Keratinocyte (primary cell): ENCODE measurements around the gene FBXO27. TPM values are rescaled to one million over a fixed set of nuclear protein-coding genes. Genes with fewer than 3 reads are reported as not detected.

Source experiments
- DNase-seq: peaks from one replicate; pipeline ENCODE4 v3.0.0-alpha.2; 2011; ENCODE audit warnings: low read depth, missing footprints, low spot score
- FAIRE-seq: peaks from 2 replicates; lab custom pipeline; 2011; peaks lifted over from hg19 to GRCh38; lab: Jason Lieb, UNC
- H2AFZ ChIP-seq: 2 replicates; pipeline ENCODE4 v1.6.0; 2012; ENCODE audit warnings: low read length, control low read depth, inconsistent platforms; ENCODE audit not compliant: control insufficient read depth
- H3K27ac ChIP-seq: 2 replicates; pipeline ENCODE4 v1.5.1; 2011; ENCODE audit warnings: low read length; ENCODE audit not compliant: control insufficient read depth, insufficient read depth
- H3K27me3 ChIP-seq: 3 replicates; pipeline ENCODE4 v1.6.0; 2011; ENCODE audit warnings: low read length; ENCODE audit not compliant: control insufficient read depth, insufficient read depth; ENCODE audit errors: extremely low read depth
- H3K36me3 ChIP-seq, 2 experiments: 2 replicates in 1 of 2; 3 replicates in 1 of 2; pipeline ENCODE4 v1.5.1; 2011; ENCODE audit warnings: low read length in 2 of 2, mild to moderate bottlenecking in 1 of 2; ENCODE audit not compliant: control insufficient read depth in 2 of 2, insufficient read depth in 2 of 2; ENCODE audit errors: extremely low read depth in 1 of 2
- H3K4me1 ChIP-seq: 3 replicates; pipeline ENCODE4 v1.5.1; 2011; ENCODE audit warnings: low read length; ENCODE audit not compliant: control insufficient read depth, insufficient read depth; ENCODE audit errors: extremely low read depth
- H3K4me2 ChIP-seq: 3 replicates; pipeline ENCODE4 v1.6.0; 2011; ENCODE audit warnings: low read depth, low read length; ENCODE audit not compliant: control insufficient read depth, insufficient read depth; ENCODE audit errors: extremely low read depth
- H3K4me3 ChIP-seq, 3 experiments: fragments of 200-600 bp in 1 of 3; sonication (generic) in 1 of 3; 2 replicates in 2 of 3; 3 replicates in 1 of 3; pipeline ENCODE4 v1.5.1; 2011 to 2016; ENCODE audit warnings: low read length in 3 of 3, mild to moderate bottlenecking in 3 of 3, control low read depth in 2 of 3, inconsistent platforms in 1 of 3, low read depth in 1 of 3, mixed read lengths in 1 of 3, mixed run types in 1 of 3, moderate library complexity in 1 of 3; ENCODE audit not compliant: control insufficient read depth in 2 of 3, insufficient read depth in 2 of 3; ENCODE audit errors: extremely low read depth in 1 of 3
- H3K79me2 ChIP-seq: 2 replicates; pipeline ENCODE4 v1.6.0; 2012; ENCODE audit warnings: low read length; ENCODE audit not compliant: control insufficient read depth, insufficient read depth
- H3K9ac ChIP-seq: 3 replicates; pipeline ENCODE4 v1.6.0; 2011; ENCODE audit warnings: low read length; ENCODE audit not compliant: control insufficient read depth, insufficient read depth; ENCODE audit errors: extremely low read depth
- H3K9me1 ChIP-seq: 3 replicates; pipeline ENCODE4 v1.6.0; 2011; ENCODE audit warnings: low read length; ENCODE audit not compliant: control insufficient read depth, insufficient read depth; ENCODE audit errors: extremely low read depth
- H3K9me3 ChIP-seq: 2 replicates; pipeline ENCODE4 v1.5.1; 2012; ENCODE audit warnings: low read depth, low read length; ENCODE audit not compliant: control insufficient read depth
- H4K20me1 ChIP-seq: 3 replicates; pipeline ENCODE4 v1.6.0; 2011; ENCODE audit warnings: low read length; ENCODE audit not compliant: control insufficient read depth, insufficient read depth; ENCODE audit errors: extremely low read depth
- EZH2 ChIP-seq: IDR thresholded peaks from one replicate; pipeline ENCODE4 v1.6.1; 2012; ENCODE audit warnings: inconsistent platforms, mild to moderate bottlenecking, low read length, moderate library complexity
- dilution Hi-C: fragments of 300-500 bp; cut with MboI; formaldehyde crosslinking; loops from one replicate; pipeline ENCODE4 v1.7.0; 2020; ENCODE audit warnings: low sequenced_read_pairs; ENCODE audit not compliant: extremely low pct_ligation_motif_present
- polyA plus RNA-seq, 5 experiments: library from polyadenylated mRNA; depleted of rRNA in 3 of 5; stranded (reverse) in 3 of 5; stranded (forward) in 1 of 5; unstranded in 1 of 5; fragments of >200 nt; gene quantifications; 1 replicate in 1 of 5; 2 replicates in 3 of 5; 3 replicates in 1 of 5; pipeline versions ENCODE4 v1.2.1 to v1.2.3, GENCODE V29; 2011 to 2012; ENCODE audit warnings: missing spikeins in 2 of 5, low read depth in 1 of 5, low replicate concordance in 1 of 5
- TF ChIP-seq, protein P1 (sequence below), 3 experiments: IDR thresholded peaks in 1 of 3; conservative IDR thresholded peaks in 1 of 3; optimal IDR thresholded peaks in 1 of 3; 2 replicates in 2 of 3; 3 replicates in 1 of 3; pipeline versions ENCODE3 to v1.5.1; 2011; ENCODE audit warnings: low read length in 3 of 3, mild to moderate bottlenecking in 3 of 3, moderate library complexity in 2 of 3, control low read depth in 1 of 3, inconsistent platforms in 1 of 3; ENCODE audit not compliant: insufficient read depth in 2 of 3; ENCODE audit errors: extremely low read depth in 1 of 3

Gene FBXO27
- polyA plus RNA-seq, 1 donor (not counting 4 experiments of a cell fraction or from before 2014, with no cell fraction given), result 4.4 TPM

DNA sequence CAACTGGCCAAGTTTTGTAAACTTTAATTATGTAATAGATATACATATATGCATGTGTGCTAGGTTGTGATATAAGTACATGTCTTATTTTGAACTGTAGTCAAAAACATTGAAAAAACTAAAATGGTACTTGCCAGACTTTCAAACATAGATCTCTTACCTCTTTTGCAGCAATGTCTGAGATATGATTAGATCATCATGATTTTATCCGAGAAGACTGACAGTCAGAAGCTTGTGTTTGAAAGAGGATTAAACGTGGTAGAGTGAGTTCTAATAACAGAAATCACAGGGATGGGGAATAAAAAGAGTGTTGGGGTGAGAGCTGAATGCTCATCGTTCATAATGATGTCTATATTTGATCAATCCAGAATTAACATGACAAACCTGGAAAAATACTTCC is 33.6 kb upstream of the FBXO27 start:
- FAIRE-seq (no peak), DNase-seq (no peak)
- Histone ChIP-seq H3K4me3 (no peak overlapping the region), H4K20me1 (no peaks in the 10 kb centered on the region), H3K36me3 (no peaks in the 10 kb centered on the region), H3K79me2 (no peaks in the 10 kb centered on the region), H3K4me2 (no peak overlapping the region), H3K27me3 (no peaks in the 10 kb centered on the region), H3K9me1 (no peaks in the 10 kb centered on the region), H3K4me1 (peaks cover 6% of the 10 kb centered on the region), H3K9me3 (no peaks in the 10 kb centered on the region), H2AFZ (no peak overlapping the region), H3K27ac (no peak overlapping the region), H3K9ac (no peak overlapping the region)
- TF ChIP-seq, protein P1, sequence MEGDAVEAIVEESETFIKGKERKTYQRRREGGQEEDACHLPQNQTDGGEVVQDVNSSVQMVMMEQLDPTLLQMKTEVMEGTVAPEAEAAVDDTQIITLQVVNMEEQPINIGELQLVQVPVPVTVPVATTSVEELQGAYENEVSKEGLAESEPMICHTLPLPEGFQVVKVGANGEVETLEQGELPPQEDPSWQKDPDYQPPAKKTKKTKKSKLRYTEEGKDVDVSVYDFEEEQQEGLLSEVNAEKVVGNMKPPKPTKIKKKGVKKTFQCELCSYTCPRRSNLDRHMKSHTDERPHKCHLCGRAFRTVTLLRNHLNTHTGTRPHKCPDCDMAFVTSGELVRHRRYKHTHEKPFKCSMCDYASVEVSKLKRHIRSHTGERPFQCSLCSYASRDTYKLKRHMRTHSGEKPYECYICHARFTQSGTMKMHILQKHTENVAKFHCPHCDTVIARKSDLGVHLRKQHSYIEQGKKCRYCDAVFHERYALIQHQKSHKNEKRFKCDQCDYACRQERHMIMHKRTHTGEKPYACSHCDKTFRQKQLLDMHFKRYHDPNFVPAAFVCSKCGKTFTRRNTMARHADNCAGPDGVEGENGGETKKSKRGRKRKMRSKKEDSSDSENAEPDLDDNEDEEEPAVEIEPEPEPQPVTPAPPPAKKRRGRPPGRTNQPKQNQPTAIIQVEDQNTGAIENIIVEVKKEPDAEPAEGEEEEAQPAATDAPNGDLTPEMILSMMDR (optimal IDR thresholded peaks at IDR 0.05 in 1 of 3, IDR thresholded peaks at IDR 0.05 in 1 of 3, conservative IDR thresholded peaks at IDR 0.05 in 1 of 3; ENCODE audit: extremely low read depth in 1 of 3, insufficient read depth in 2 of 3, low read length in 3 of 3), result no peak
- no peak for TF ChIP-seq EZH2
- dilution Hi-C loops, result no loop called here

DNA sequence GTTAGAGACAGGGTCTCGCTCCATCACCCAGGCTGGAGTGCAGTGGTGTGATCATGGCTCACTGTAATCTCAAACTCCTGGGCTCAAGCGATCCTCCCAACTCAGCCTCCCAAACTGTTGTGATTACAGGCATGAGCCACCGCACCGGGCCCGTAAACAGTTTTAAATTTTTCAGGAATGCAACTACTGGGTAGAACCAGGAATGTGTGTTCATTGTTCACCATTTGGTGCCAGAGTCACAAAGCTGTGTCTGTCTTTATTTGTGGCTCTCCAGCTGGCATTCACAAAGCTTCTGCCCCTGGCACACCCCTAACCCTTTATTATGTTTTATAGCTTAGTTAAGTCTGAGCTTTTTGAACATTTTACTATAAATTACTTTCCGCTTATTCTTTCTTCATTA is 32.1 kb upstream of the FBXO27 start:
- Histone ChIP-seq H3K9me3 (no peaks in the 10 kb centered on the region), H3K27ac (no peak overlapping the region), H3K27me3 (no peaks in the 10 kb centered on the region), H3K79me2 (no peaks in the 10 kb centered on the region), H3K4me3 (no peak overlapping the region), H3K36me3 (no peaks in the 10 kb centered on the region), H2AFZ (no peak overlapping the region), H4K20me1 (no peaks in the 10 kb centered on the region), H3K4me2 (no peak overlapping the region), H3K4me1 (no peaks in the 10 kb centered on the region), H3K9me1 (no peaks in the 10 kb centered on the region), H3K9ac (no peak overlapping the region)
- FAIRE-seq (no peak), DNase-seq (no peak)
- TF ChIP-seq, protein P1 (optimal IDR thresholded peaks at IDR 0.05 in 1 of 3, IDR thresholded peaks at IDR 0.05 in 1 of 3, conservative IDR thresholded peaks at IDR 0.05 in 1 of 3; ENCODE audit: extremely low read depth in 1 of 3, insufficient read depth in 2 of 3, low read length in 3 of 3), result no peak
- no peak for TF ChIP-seq EZH2
- dilution Hi-C loops, result no loop called here
